IMR-90 (cell line): ENCODE measurements around the gene HERC6. TPM values are rescaled to one million over a fixed set of nuclear protein-coding genes. Genes with fewer than 3 reads are reported as not detected.

Experiments
- ATAC-seq: fragments of 200-7000 bp; cut with Tn5 transposase; 2 replicates; pipeline ENCODE4 v1.9.1; 2020; ENCODE audit warnings: low read depth, mild to moderate bottlenecking, moderate library complexity
- BruUV-seq: library from RNA; stranded (reverse); fragments of 400-500 nt; replicated peaks from 2 replicates; lab custom pipeline; 2021; lab: Mats Ljungman, UMichigan
- CTCF ChIA-PET: fragments of 300-600 bp; formaldehyde crosslinking; extraction: SDS; loops from one replicate; lab custom pipeline; 2021; ENCODE audit warnings: antibody characterized with exemption; lab: Yijun Ruan, JAX
- POLR2A ChIA-PET: fragments of 300-600 bp; sonication (Branson Sonifier 250); formaldehyde crosslinking; loops from one replicate; lab custom pipeline; 2022; ENCODE audit warnings: antibody characterized with exemption; ENCODE audit not compliant: unreplicated experiment; lab: Charles Lee
- DNase-seq: peaks from one replicate; pipeline ENCODE4 v3.0.0; 2013
- H2AFZ ChIP-seq: replicated peaks from 2 replicates; pipeline ENCODE3; 2013; ENCODE audit warnings: low read length, mild to moderate bottlenecking; ENCODE audit not compliant: poor library complexity
- H2AK5ac ChIP-seq: 2 replicates; pipeline ENCODE4 v1.6.1; 2013; ENCODE audit warnings: low read depth, low read length, inconsistent platforms
- H2AK9ac ChIP-seq: replicated peaks from 2 replicates; pipeline ENCODE3; 2013; ENCODE audit warnings: mild to moderate bottlenecking, low read depth, low read length, moderate library complexity; ENCODE audit not compliant: poor library complexity
- H2BK120ac ChIP-seq: 2 replicates; pipeline ENCODE4 v1.6.1; 2013; ENCODE audit warnings: low read depth, low read length, inconsistent platforms
- H2BK15ac ChIP-seq: 3 replicates; pipeline ENCODE4 v1.6.1; 2013; ENCODE audit warnings: low read depth, low read length, inconsistent platforms
- H2BK20ac ChIP-seq: 2 replicates; pipeline ENCODE4 v1.6.1; 2013; ENCODE audit warnings: low read depth, mild to moderate bottlenecking, inconsistent platforms, low read length, moderate library complexity
- H2BK5ac ChIP-seq: 2 replicates; pipeline ENCODE4 v1.6.1; 2013; ENCODE audit warnings: mild to moderate bottlenecking, low read depth, low read length, inconsistent platforms; ENCODE audit not compliant: poor library complexity, severe bottlenecking
- H3K14ac ChIP-seq: replicated peaks from 2 replicates; pipeline ENCODE4 v1.6.1; 2013; ENCODE audit warnings: low read depth, low read length, inconsistent platforms
- H3K18ac ChIP-seq: 2 replicates; pipeline ENCODE4 v1.6.1; 2013; ENCODE audit warnings: low read depth, low read length, control low read depth
- H3K23ac ChIP-seq: 2 replicates; pipeline ENCODE4 v1.6.1; 2013; ENCODE audit warnings: low read depth, low read length, inconsistent platforms
- H3K27ac ChIP-seq: 2 replicates; pipeline ENCODE4 v1.5.1; 2013; ENCODE audit warnings: mild to moderate bottlenecking, control low read depth, low read length; ENCODE audit not compliant: insufficient read depth
- H3K27me3 ChIP-seq: 2 replicates; pipeline ENCODE4 v1.6.1; 2013; ENCODE audit warnings: low read length; ENCODE audit not compliant: control insufficient read depth, insufficient read depth
- H3K36me3 ChIP-seq: 2 replicates; pipeline ENCODE4 v1.6.1; 2013; ENCODE audit warnings: low read length, mixed read lengths; ENCODE audit not compliant: control insufficient read depth, insufficient read depth
- H3K4ac ChIP-seq: 2 replicates; pipeline ENCODE4 v1.6.1; 2013; ENCODE audit warnings: low read depth, low read length, inconsistent platforms
- H3K4me1 ChIP-seq: 2 replicates; pipeline ENCODE4 v1.6.1; 2013; ENCODE audit warnings: low read length, mixed read lengths; ENCODE audit not compliant: control insufficient read depth, insufficient read depth
- H3K4me2 ChIP-seq: 2 replicates; pipeline ENCODE4 v1.6.1; 2013; ENCODE audit warnings: low read depth, mild to moderate bottlenecking, control low read depth, low read length, moderate library complexity
- H3K4me3 ChIP-seq: 2 replicates; pipeline ENCODE4 v1.5.1; 2013; ENCODE audit warnings: low read depth, mild to moderate bottlenecking, control low read depth, low read length, moderate library complexity; ENCODE audit not compliant: insufficient read depth
- H3K56ac ChIP-seq: 2 replicates; pipeline ENCODE4 v1.6.1; 2013; ENCODE audit warnings: low read length, inconsistent platforms; ENCODE audit not compliant: insufficient read depth; ENCODE audit errors: extremely low read depth
- H3K79me1 ChIP-seq, 2 experiments: 2 replicates each; pipeline ENCODE4 v1.6.1; 2013; ENCODE audit warnings: low read length in 2 of 2, inconsistent platforms in 1 of 2, low read depth in 1 of 2
- H3K9ac ChIP-seq: 2 replicates; pipeline ENCODE4 v1.6.1; 2013; ENCODE audit warnings: low read depth, low read length, control low read depth
- H3K9me1 ChIP-seq: 2 replicates; pipeline ENCODE4 v1.6.1; 2013; ENCODE audit warnings: low read length, inconsistent platforms; ENCODE audit not compliant: insufficient read depth
- H3K9me3 ChIP-seq: 2 replicates; pipeline ENCODE4 v1.6.1; 2013; ENCODE audit warnings: low read length; ENCODE audit not compliant: control insufficient read depth, insufficient read depth
- H4K20me1 ChIP-seq: 2 replicates; pipeline ENCODE4 v1.6.1; 2013; ENCODE audit warnings: low read length, inconsistent platforms; ENCODE audit not compliant: insufficient read depth
- H4K5ac ChIP-seq: 2 replicates; pipeline ENCODE4 v1.6.1; 2013; ENCODE audit warnings: mild to moderate bottlenecking, low read depth, low read length, control low read depth
- H4K8ac ChIP-seq, 2 experiments: 2 replicates each; pipeline ENCODE4 v1.6.1; 2013; ENCODE audit warnings: low read depth in 2 of 2, low read length in 2 of 2, control low read depth in 1 of 2, inconsistent platforms in 1 of 2
- H4K91ac ChIP-seq: 2 replicates; pipeline ENCODE4 v1.6.1; 2013; ENCODE audit warnings: low read depth, low read length, inconsistent platforms; ENCODE audit not compliant: insufficient read depth
- BHLHE40 ChIP-seq: fragments of 150-350 bp; IDR thresholded peaks from 2 replicates; pipeline ENCODE4 v1.6.1; 2016; ENCODE audit warnings: mild to moderate bottlenecking, low read depth, low read length
- CEBPB ChIP-seq: IDR thresholded peaks from 2 replicates; pipeline ENCODE4 v1.6.1; 2012; ENCODE audit warnings: low read depth, low read length, improper control_type of control experiment
- CHD1 ChIP-seq: IDR thresholded peaks from 2 replicates; pipeline ENCODE4 v1.6.1; 2012; ENCODE audit warnings: low read depth, low read length, improper control_type of control experiment
- CTCF ChIP-seq: conservative IDR thresholded peaks from 2 replicates; pipeline ENCODE4 v1.5.1; 2012; ENCODE audit warnings: mild to moderate bottlenecking, low read depth, low read length, improper control_type of control experiment
- ELK1 ChIP-seq: fragments of 150-350 bp; IDR thresholded peaks from 2 replicates; pipeline ENCODE4 v1.6.1; 2016; ENCODE audit warnings: low read depth, mild to moderate bottlenecking, low read length, moderate library complexity, borderline replicate concordance
- FOS ChIP-seq: fragments of 150-350 bp; IDR thresholded peaks from 2 replicates; pipeline ENCODE4 v1.6.1; 2016; ENCODE audit warnings: low read depth, low read length
- MAFK ChIP-seq: IDR thresholded peaks from 2 replicates; pipeline ENCODE4 v1.6.1; 2012; ENCODE audit warnings: low read depth, low read length, improper control_type of control experiment
- MAZ ChIP-seq: IDR thresholded peaks from 2 replicates; pipeline ENCODE4 v1.6.1; 2012; ENCODE audit warnings: low read depth, mild to moderate bottlenecking, low read length, improper control_type of control experiment, moderate library complexity, borderline replicate concordance
- MXI1 ChIP-seq: IDR thresholded peaks from 2 replicates; pipeline ENCODE4 v1.6.1; 2012; ENCODE audit warnings: low read depth, mild to moderate bottlenecking, low read length, moderate library complexity, borderline replicate concordance
- NFE2L2 ChIP-seq: fragments of 150-350 bp; IDR thresholded peaks from 2 replicates; pipeline ENCODE4 v1.6.1; 2016; ENCODE audit warnings: low read depth, mild to moderate bottlenecking, low read length
- POLR2A ChIP-seq: IDR thresholded peaks from 2 replicates; pipeline ENCODE4 v1.6.1; 2012; ENCODE audit warnings: mild to moderate bottlenecking, low read depth, low read length
- RAD21 ChIP-seq: IDR thresholded peaks from 2 replicates; pipeline ENCODE4 v1.6.1; 2012; ENCODE audit warnings: low read length, improper control_type of control experiment
- RCOR1 ChIP-seq: IDR thresholded peaks from 2 replicates; pipeline ENCODE4 v1.6.1; 2012; ENCODE audit warnings: mild to moderate bottlenecking, low read length, improper control_type of control experiment; ENCODE audit not compliant: insufficient replicate concordance
- RFX5 ChIP-seq: IDR thresholded peaks from 2 replicates; pipeline ENCODE4 v1.8.0; 2012; ENCODE audit warnings: low read depth, mild to moderate bottlenecking, low read length, moderate library complexity
- SMC3 ChIP-seq: fragments of 150-350 bp; IDR thresholded peaks from 2 replicates; pipeline ENCODE4 v1.6.1; 2016; ENCODE audit warnings: low read depth, mild to moderate bottlenecking, antibody characterized with exemption, low read length, moderate library complexity
- dilution Hi-C: fragments of 300-500 bp; cut with HindIII; formaldehyde crosslinking; loops from one replicate; pipeline ENCODE4 v1.14.3; 2018; ENCODE audit warnings: low sequenced_read_pairs; ENCODE audit not compliant: unreplicated experiment
- in situ Hi-C: fragments of 300-500 bp; cut with MboI; formaldehyde crosslinking; loops from 3 replicates; pipeline ENCODE4 v1.14.3; 2019; ENCODE audit warnings: low sequenced_read_pairs, inconsistent platforms, mixed read lengths
- intact Hi-C: fragments of 100-400 bp; cut with micrococcal nuclease; formaldehyde crosslinking; loops from 2 replicates; pipeline ENCODE4 v1.10.0; 2022
- polyA plus RNA-seq, 3 experiments: library from polyadenylated mRNA; depleted of rRNA; stranded (reverse); fragments of >200 nt; gene quantifications; 2 replicates each; pipeline ENCODE4 v1.2.3, GENCODE V29; 2012; ENCODE audit warnings: low replicate concordance in 1 of 3
- total RNA-seq: library from RNA; depleted of rRNA; stranded (reverse); fragments of >200 nt; gene quantifications from 2 replicates; pipeline ENCODE4 v1.2.3, GENCODE V29; 2012
- TF ChIP-seq, protein P1 (sequence below): fragments of 150-350 bp; IDR thresholded peaks from 2 replicates; pipeline ENCODE4 v1.6.1; 2017; ENCODE audit warnings: mild to moderate bottlenecking, antibody characterized with exemption, low read length, low read depth

The HERC6 gene
- total and polyA plus RNA-seq, 2 of the 4 experiments (the other 2 are of a cell fraction), result 0.53 to 1.6 TPM

- in situ Hi-C loops, result no loop called here
- dilution Hi-C loops, result no loop called here
These were observed 70.6 kb downstream of the HERC6 start for GRCh38 chr4:88449290-88449689.

More at GRCh38 chr4:88449290-88449689, 70.6 kb downstream of the HERC6 start:
- H3K4ac ChIP-seq, result no peak overlapping the region
- H4K91ac ChIP-seq, result no peak overlapping the region
- H2BK5ac ChIP-seq, result no peak overlapping the region
- no peak overlapping the region for H3K14ac ChIP-seq
- H4K8ac ChIP-seq, result no peak overlapping the region
- H2BK15ac ChIP-seq, result no peak overlapping the region
- no peak overlapping the region for H2BK20ac ChIP-seq
- no peak overlapping the region for H3K56ac ChIP-seq
- no peak overlapping the region for H3K18ac ChIP-seq
- H3K79me1 ChIP-seq, result no peaks in the 10 kb centered on the region
- TF ChIP-seq MXI1 (no peak), RAD21 (no peak), RCOR1 (no peak), BHLHE40 (no peak), FOS (no peak), SMC3 (no peak), RFX5 (no peak), ELK1 (no peak), CEBPB (no peak), CTCF (no peak), NFE2L2 (no peak), MAZ (no peak), MAFK (no peak), CHD1 (no peak), POLR2A (no peak)
- TF ChIP-seq, protein P1, sequence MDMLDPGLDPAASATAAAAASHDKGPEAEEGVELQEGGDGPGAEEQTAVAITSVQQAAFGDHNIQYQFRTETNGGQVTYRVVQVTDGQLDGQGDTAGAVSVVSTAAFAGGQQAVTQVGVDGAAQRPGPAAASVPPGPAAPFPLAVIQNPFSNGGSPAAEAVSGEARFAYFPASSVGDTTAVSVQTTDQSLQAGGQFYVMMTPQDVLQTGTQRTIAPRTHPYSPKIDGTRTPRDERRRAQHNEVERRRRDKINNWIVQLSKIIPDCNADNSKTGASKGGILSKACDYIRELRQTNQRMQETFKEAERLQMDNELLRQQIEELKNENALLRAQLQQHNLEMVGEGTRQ, result no peak
- no peak overlapping the region for H2AFZ ChIP-seq
- no peak overlapping the region for H3K4me3 ChIP-seq
- no peak overlapping the region for H3K9ac ChIP-seq
- no peaks in the 10 kb centered on the region for H3K36me3 ChIP-seq
- intact Hi-C loops, result no loop called here
- no TSS peak for BruUV-seq
- POLR2A ChIA-PET, result no interaction called here
- no peaks in the 10 kb centered on the region for H3K4me1 ChIP-seq
- no peak for ATAC-seq
- CTCF ChIA-PET, result no interaction called here
- H2AK9ac ChIP-seq, result no peak overlapping the region
- no peak overlapping the region for H3K4me2 ChIP-seq
- H3K27ac ChIP-seq, result no peak overlapping the region
- H4K20me1 ChIP-seq, result no peaks in the 10 kb centered on the region
- DNase-seq, result no peak
- peaks cover 2% of the 10 kb centered on the region for H3K27me3 ChIP-seq
- no peak overlapping the region for H2BK120ac ChIP-seq
- H4K5ac ChIP-seq, result no peak overlapping the region
- no peak overlapping the region for H3K23ac ChIP-seq
- H2AK5ac ChIP-seq, result no peak overlapping the region
- H3K9me3 ChIP-seq, result no peaks in the 10 kb centered on the region
- H3K9me1 ChIP-seq, result no peaks in the 10 kb centered on the region
